Mammary epithelial cell (primary cell): ENCODE measurements around the gene TIMM17B.

ENCODE experiments used
- EZH2 ChIP-seq: IDR thresholded peaks from 2 replicates; pipeline ENCODE4 v1.6.1; 2012; ENCODE audit warnings: low read length, inconsistent platforms, borderline replicate concordance
- TF ChIP-seq, protein P1 (sequence below), 2 donors: IDR thresholded peaks in 1 of 2; conservative IDR thresholded peaks in 1 of 2; 2 replicates each; pipeline ENCODE4 v1.5.1; 2011 to 2012; ENCODE audit warnings: inconsistent platforms in 2 of 2, low read length in 2 of 2, mild to moderate bottlenecking in 2 of 2, control low read depth in 1 of 2, low read depth in 1 of 2; ENCODE audit not compliant: insufficient read depth in 1 of 2; ENCODE audit errors: extremely low read depth in 1 of 2

DNA sequence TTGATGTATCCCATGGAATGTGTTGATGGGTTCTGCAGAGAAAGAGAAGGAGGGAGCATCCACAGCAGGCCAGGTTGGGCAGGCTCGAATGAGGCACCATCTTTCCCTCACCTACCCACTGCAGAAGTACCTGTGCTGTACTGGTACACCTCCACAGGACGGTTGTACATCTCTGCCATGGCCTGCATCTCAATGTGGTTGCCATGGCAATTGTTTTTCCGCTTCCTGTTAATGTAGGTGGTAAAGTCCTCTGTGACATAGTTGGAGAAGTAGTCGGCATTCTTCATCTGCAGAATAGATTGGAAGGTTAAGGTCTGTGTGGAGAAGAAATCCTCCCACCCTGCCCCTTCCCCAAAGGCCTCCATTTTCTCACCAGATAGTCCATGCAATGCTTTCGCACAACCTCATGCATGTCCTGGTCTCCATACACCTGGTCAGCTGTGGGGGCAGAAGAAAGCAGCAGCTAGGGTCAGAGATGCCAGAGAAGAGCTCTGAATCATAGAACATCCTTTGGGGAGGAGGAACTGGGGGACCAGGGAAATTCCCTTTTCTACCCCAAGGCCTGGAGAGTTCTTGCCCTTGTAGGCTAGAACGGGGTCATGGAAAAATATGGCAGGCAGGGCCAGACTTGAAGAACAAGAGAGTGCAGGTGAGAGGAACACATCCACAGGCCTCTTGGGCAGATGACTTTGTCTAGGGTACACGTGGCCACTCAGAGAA is 37.2 kb upstream of the TIMM17B start:
- TF ChIP-seq, protein P1, sequence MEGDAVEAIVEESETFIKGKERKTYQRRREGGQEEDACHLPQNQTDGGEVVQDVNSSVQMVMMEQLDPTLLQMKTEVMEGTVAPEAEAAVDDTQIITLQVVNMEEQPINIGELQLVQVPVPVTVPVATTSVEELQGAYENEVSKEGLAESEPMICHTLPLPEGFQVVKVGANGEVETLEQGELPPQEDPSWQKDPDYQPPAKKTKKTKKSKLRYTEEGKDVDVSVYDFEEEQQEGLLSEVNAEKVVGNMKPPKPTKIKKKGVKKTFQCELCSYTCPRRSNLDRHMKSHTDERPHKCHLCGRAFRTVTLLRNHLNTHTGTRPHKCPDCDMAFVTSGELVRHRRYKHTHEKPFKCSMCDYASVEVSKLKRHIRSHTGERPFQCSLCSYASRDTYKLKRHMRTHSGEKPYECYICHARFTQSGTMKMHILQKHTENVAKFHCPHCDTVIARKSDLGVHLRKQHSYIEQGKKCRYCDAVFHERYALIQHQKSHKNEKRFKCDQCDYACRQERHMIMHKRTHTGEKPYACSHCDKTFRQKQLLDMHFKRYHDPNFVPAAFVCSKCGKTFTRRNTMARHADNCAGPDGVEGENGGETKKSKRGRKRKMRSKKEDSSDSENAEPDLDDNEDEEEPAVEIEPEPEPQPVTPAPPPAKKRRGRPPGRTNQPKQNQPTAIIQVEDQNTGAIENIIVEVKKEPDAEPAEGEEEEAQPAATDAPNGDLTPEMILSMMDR (conservative IDR thresholded peaks at IDR 0.05 in 1 of 2, IDR thresholded peaks at IDR 0.05 in 1 of 2; ENCODE audit: extremely low read depth in 1 of 2, insufficient read depth in 1 of 2, low read depth in 1 of 2, low read length in 2 of 2): no peak
- TF ChIP-seq EZH2: no peak
